SW480 (cell line): ENCODE measurements around the gene ALG14.
"Not testable (repeated sequence)": the region's sequence is repeated elsewhere in the genome, so short reads cannot be mapped to it uniquely, and the experiment has no call there.

ENCODE experiments used
- DNase-seq: peaks from one replicate; pipeline ENCODE4 v3.0.0-alpha.2; 2016; ENCODE audit warnings: low spot score

The ALG14 gene

DNA sequence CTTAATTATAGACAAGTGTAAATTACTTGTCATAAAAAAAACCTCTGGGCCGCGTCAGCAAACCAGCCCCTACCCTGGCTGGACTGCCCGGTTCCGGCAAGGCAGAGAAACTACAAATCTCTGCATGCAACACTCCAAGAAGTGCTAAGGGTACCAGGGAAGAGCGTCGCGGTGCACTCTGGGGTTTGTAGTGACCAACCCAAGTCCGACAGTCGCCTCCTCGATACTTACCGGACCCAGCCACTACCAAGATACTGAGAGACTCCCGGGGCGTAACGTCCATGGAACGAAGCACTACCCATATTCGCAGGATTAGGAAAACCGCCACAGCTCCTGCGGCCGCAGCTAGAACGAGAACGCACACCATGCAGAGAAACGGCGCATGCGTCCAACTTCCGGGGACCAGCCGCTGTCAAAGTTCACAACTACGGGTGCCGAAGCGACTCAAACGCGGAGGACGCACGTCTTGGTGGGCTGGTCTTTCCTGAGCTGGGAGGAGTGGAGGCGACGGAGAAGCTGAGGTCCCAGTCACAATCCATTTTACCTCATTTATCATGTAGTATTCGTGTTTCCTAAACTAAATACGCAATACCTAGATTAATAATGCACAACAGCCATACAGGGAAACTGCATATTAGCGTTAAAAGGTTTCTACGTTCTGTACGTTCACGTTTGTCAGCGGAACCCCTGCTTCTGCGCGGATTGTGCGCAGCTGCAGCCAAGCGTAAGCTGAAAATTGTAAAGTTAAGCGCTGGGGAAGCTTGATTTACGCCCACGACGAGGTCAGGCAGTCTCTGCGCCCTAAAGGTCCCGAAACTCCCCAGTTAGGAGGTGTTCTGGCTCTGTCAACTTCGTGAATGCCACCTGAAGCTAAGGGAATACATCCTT is at the start of gene ALG14:
Gene ALG14, minus strand, starts transcription at position 420 of the 888 bp plus-strand sequence. Its CDS starts 53 bp downstream, at position 367.
- DNase-seq = peak; percentile 91

DNA sequence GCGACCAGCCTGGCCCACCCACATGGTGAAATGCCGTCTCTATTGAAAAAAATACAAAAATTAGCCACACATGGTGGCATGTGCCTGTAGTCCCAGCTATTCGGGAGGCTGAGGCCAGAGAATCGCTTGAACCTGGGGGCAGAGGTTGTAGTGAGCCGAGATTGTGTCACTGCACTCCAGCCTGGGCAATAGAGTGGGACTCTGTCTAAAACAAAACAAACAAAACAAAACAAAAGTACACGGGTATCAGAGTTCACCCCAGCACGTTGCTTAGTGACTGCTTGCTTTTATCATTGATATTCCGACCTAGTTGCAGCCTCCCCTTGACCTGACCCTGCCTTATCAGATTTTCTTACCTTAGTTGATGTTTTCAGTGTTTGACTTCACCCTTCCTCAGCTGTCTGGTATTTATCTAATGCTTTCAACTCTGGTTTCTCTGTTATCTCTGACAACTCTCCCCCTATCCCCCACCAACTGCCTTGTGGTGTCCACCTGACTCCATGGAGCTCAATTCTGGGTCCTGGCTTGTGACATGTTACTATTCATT is 49.5 kb upstream of the ALG14 start:
- DNase-seq = no peak

- DNase-seq = no peak
Observed at GRCh38 chr1:95119273-95119672, 46.5 kb upstream of the ALG14 start.

DNA sequence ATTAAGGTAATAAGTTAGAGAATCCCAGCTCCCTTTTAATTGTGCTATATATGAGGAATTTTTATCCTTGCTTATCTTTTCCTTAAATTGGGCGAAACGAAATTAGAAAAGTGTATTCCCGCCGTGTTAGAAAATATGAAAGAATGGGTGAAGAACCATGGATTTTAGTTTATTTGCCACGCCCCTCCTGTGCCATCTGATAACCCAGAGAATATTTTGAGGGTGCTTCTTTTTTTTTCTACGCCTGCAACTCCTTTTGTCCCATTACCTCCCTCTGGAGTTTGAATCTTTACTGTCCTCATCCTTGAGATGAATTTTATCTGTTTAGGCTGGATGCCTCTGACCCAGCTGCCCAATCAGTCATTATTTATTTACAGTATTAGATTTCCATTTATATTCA is 46.0 kb upstream of the ALG14 start:
- DNase-seq = no peak

DNA sequence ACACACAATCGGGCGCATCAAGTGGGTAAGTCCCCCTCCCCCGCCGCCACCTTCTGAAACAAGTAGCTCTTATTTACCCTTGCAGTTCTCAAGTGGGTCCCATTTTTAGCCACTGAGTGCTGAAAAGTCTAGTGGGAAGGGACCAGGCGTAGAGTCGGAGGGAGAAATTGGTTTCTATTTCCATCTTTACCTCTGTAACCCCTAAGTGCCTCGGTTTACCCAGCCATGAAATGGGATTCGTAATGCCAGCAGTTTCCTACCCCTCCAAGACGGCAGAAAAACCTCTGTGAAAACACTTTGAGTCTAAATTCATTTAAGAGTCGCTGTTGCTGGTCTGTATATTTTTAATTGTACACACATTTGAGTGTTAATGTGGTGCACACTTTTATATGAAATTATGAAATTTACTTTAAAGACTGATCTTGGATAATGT is 45.3 kb upstream of the ALG14 start:
- DNase-seq = no peak

GRCh38 chr1:95117207-95118066 is 44.7 kb upstream of the ALG14 start, which contains the start of gene TLCD4:
TLCD4 (plus strand) TSS chr1:95117355; CDS start chr1:95143902, 26,547 bp downstream.
- peak; percentile 61 for DNase-seq

- DNase-seq = peak; percentile 89
Observed at GRCh38 chr1:95116580-95117206, 43.9 kb upstream of the ALG14 start.

- no peak for DNase-seq
Observed at GRCh38 chr1:95115708-95116137, 43.0 kb upstream of the ALG14 start.

DNA sequence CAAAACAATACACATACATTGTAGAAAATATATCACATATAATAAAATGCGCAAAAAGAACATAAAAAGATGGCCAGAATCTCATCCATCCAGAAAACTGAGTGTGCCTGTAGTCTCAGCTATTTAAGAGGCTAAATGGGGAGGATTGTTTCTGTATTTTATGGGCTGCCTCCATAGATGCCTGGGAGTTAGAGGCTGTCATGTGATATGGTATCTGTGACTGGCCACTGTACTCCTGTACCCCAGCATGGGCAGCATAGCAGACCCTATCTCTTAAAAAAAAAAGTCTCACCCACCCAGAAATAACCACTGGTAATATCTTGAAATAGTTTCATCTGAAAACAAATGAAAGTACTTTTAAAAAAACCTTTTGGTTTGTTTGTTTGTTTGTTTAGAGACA is 40.9 kb upstream of the ALG14 start:
- no peak for DNase-seq

DNA sequence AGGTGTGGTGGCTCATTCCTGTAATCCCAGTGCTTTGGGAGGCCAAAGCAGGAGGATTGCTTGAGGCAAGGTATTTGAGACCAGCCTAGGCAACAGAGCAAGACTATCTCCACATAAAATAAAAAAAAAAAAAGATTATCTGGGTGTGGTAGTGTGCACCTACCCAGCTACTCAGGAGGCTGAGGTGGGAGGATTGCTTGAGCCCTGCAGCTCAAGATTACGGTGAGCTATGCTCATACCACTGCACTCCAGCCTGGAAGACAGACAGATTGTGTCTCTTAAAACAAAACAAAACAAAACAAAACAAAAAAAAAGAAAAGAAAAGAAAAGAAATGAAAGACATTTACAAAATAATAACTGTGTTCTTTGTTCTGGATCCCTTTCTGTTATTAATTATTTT is 38.3 kb upstream of the ALG14 start:
- DNase-seq = no peak

- DNase-seq = no peak
Observed at GRCh38 chr1:95108792-95109191, 36.0 kb upstream of the ALG14 start.

DNA sequence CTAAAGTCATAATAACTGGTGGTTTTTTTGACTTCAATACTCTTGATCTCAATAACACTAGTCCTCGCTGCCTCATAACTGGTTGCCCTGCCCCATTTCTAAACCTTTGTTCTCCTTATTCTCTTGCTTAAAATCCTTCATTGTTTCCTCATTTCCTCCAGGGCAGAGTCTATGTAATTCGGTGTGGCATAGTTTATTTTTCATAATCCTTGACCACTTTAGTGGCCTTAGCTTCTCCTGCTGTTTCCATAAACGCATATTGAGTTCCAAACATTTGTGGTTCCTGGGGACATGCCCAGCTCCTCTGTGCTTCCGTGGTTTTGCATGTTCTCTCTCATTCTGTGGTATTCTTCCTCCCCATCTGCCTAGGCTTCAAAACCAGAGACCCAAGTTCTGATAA is 25.4 kb upstream of the ALG14 start:
- DNase-seq = no peak

DNA sequence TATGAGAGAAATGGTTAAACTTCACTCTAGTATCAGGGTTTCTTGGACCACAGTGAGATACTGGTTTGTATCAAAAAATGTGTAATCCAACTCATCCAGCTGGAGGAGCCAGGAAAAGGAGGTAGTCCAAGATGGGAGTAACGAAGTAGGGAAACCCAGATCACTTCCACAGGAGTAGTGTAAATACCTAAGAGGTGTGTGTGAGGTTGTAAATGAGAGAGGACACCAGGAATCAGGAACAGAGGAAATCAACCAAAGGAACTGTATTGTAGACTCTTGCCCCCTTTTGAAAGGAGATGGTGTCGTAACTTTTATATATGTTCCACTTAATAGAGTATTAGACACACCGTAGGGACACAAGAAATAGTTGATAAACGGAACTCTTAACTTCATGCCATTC is 24.7 kb upstream of the ALG14 start:
- DNase-seq = no peak

- no peak for DNase-seq
Observed at GRCh38 chr1:95096218-95096841, 23.6 kb upstream of the ALG14 start.

DNA sequence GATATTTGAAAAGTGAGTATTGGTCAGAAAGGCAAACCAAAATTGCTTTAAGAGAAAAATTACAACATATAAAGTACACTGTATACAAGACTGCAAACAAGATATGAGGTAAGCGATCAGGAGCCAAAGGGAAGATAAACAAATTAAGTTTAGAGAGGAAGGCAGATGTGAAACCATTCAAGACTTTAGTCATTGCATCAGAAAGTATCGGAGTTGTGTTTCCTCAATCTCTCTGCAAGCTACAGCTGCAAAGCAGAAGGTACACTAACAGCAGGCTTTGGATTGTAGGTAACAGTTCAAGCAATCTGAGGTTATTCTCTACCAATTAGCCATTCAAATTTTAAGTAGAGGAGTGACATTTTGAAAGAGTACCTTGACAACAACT is 23.1 kb upstream of the ALG14 start:
- DNase-seq = no peak

GRCh38 chr1:95094923-95095322 is 22.2 kb upstream of the ALG14 start:
- no peak for DNase-seq

GRCh38 chr1:95093296-95093695 is 20.5 kb upstream of the ALG14 start:
- no peak for DNase-seq

DNA sequence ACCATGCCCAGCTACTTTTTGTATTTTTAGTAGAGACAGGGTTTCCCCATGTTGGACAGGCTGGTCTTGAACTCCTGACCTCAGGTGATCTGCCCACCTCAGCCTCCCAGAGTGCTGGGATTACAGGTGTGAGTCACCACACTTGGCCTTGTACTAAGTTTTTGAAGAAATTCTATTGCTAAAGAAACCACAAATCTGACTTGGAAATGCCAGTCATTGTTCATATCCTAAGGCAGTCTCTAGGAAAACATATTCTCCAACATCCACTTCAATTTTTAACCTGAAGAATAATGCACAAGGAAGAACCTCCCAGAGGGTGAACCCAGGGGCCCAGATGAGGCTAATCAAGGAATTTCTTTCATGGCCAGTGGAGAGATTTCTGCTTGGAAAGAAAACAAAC is 20.1 kb upstream of the ALG14 start:
- DNase-seq = not testable (repeated sequence)

GRCh38 chr1:95091290-95091689 is 18.5 kb upstream of the ALG14 start:
- not testable (repeated sequence) for DNase-seq

DNA sequence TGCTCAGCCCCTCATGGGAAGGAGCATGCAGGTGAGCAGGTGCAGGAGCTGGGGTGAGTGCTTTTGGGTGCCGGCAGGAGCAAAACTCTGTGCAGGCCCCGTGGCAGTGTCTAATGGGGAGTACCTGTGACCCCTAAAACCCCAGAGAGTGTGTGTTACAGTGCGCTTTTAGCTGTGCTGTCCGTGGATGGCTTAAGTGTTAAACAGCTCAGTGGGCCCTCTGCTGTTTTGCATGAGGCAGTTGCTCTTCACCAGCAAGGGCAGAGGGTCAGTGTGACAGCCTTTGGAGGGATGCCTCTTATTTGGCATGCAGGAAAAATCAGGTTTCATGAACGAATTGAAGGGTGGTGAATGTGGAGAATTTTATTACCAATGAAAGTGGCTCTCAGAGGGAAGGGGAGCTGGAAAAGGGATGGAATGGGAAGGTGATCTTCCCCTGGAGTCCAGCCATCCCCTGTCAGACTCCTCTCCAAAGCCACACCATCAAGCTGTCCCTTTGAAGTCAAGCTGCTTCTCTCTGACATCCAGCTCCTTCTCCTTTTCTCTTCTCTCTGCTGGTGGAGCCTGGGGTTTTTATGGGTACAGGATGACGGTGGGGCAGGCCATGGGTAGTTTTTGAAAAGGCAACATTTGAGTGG is 17.0 kb upstream of the ALG14 start:
- DNase-seq = no peak

DNA sequence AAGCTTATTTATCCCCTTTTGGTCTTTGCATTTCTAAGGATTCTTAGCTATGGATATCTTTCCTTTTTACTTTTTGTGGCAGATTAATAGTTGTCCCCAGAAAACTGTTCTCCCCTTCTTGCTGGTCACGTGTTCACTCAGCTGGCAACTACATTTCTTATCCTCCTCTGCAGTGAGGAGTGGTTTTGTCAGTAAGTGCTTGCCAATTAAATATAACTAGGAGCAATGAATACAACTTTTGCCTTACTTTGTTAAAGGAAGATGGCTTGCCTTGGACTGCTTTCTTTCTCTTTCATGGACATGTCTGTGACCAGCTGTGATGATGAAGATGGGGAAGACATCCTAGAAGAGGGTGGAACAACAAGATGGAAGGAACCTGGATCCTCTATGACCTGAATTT is 15.6 kb upstream of the ALG14 start:
- DNase-seq = no peak
